IPS DF 4.7 (cell line): Measurements from ENCODE around the gene DHRS2.

Source experiments
- DNase-seq: peaks from one replicate; pipeline ENCODE4 v3.0.0-alpha.2; 2013; ENCODE audit warnings: low spot score; ENCODE audit errors: extremely low read depth

DHRS2 gene

DNA sequence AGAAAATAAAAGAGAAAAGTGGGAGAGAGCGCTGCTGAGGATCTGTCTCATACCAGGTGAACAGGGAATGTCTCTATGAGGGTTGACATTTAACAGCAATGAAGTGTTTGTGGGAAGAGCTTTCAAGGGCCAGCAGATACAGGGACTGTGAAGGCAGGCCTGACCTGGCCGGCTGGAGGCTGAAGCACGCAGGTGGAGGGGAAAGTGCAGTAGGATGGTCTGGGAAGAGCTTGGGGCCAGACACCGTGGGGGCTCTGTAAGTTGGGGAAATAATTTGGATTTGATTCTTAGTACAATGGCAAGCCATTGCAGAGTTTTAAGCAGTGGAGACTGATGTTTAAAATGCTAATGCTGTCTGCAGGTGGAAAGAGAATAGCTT lies 23.8 kb upstream of the DHRS2 start:
- no peak for DNase-seq

DNA sequence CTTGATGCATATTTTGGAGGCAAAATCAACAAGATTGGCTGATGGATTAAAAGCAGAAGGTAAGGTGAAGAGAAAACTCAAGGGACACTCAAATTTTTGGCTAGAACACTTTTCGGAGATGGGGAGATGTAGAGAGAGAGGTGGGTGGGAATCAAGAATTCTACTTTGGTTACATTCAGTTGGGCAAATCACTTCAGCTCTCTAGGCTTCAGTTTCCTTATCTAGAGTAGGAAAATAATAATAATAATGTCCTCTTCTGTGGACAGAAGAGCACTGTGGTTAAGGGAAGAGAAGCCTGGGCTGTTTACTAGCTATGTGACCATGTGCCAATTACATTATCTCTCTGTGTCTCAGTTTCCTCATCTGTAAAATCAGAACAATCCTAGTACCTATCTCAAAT lies 23.4 kb upstream of the DHRS2 start:
- DNase-seq = no peak

DNA sequence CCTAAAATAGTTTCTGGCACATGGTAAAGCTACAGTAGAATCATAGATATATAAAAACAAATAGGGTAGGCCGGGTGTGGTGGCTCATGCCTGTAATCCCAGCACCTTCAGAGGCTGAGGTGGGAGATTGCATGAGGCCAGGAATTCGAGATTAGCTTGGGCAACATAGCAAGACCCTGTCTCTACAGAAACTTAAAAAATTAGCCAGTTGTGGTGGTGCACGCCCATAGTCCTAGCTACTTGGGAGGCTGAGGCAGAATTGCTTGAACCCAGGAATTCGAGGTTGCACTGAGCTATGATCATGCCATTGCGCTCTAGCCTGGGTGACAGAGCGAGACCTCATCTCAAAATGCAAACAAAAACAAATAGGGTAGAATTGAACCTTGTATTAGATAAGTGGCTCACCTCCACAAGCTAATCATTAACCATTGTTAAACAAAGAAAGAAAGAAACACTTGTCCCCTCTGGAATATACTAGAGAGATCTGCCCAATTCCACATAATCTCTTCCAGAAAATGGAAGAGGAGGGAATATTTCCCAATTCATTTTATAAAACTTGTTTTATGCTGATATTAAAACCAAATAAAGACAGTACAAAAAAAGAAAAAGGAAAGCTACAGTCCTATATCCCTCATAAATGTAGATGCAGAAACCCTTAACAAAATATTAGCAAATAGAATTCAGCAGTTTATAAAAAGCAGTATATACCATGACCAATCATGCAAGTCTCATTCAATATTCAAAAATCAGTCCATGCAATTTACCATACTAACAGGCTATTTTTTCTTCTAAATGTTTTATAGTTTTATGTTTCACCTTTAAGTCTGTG lies 22.7 kb upstream of the DHRS2 start:
- DNase-seq = no peak

DNA sequence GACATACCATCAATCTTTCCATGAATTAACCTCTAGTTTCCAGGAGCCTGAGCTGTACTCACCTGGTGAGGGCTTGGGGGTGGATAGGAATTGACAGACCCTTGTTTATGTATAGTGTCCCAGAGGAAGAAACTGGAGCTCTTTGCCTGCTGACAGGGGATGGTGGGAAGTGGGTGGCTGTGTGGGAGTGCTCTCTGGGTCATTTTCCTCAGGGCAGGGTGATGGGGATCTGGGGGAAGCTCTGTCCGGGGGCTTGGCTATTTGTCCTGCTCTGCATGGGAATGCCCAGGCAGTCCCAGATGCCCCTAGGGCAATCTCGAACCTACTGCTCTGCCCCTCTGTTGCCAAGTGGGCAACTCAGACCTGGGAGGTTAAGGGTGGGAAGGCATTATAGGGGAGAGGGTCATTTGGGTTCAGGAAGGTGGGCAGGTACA lies 21.8 kb upstream of the DHRS2 start:
- no peak for DNase-seq

DNA sequence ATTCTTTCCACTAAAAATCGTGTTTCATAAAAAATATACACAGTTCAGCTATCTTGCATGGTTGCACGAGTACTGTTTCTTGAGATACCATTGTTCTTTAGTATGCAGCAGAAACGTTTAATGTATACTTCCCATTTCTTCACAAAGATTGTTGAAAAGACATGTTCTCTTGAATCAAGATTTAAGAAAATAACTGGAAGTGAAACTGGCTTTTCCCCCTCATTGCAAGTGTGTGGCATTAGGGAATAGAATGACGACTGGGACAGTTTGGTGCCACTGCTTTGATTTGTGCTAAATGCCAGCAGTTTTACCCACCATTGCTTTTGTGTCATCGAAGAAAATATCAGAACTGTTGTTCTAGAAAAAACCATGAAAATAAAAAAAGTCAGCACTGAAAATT lies 20.3 kb upstream of the DHRS2 start:
- no peak for DNase-seq

DNA sequence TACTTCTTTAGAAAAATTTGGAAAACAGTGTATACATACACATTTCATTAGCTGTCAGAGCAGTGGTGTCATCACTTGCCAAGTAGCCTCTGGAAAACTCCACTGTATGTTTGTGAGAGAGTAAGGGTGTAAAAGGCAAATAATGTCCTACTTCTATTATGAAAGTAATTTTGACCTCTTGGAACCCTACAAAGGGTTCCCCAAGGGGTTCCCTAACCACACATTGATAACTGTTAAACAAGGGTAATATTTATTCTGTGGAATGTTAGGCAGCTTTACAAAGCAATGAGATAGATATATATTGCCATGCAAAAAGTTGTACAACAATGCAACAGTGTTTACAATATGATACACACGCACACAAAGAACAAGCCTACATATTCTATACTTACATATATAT lies 18.6 kb upstream of the DHRS2 start:
- DNase-seq = no peak

DNA sequence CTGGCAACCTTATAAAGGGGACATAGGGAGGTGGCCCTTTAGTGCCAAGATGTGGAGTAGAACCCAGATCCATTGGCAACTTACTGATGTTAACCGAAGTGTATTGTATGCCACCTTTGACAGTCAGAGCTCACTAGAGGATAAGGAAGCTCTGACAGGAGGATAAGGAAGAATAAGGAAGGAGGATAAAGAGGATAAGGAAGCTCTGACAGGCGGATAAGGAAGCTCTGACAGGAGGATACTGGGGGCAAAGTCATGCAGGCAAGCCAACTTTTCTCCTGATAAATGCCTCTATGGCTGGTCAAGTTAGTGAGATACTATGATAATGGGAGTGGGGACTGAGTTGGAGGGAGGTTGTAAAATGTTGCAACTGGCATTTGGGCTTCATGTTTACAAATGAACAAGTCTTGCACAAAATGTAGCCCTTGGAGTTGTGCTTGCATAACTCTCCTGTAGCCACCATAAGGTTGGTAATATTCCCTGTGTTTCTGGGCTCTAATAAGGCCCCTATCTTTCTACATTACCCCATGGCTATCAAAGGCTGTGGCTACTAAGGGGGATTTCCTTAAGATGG lies 17.7 kb upstream of the DHRS2 start:
- DNase-seq = no peak

DNA sequence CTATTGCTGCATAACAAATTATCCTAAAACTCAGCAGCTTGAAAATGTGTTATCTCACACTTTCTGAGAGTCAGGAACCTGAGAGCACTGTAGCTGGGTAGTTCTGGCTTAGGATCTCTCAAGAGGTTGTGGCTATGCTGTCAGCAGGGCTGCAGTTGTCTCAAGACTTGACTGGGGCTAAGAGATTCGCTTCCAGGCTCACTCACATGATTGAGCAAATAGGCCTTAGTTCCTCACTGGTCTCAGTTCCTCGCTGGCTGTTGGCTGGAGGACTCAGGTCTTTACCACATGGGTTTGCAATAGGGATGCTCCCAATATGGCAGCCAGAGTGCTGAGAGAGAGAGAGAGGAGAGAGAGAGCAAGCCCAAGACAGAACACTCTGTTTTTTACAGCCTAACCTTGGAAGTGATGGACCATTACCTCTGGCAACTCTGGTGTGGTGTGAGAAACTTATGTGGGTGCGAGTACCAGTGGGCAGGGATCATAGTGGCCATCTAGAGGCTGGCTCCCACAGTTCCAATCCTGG lies 15.9 kb upstream of the DHRS2 start:
- DNase-seq = no peak

DNA sequence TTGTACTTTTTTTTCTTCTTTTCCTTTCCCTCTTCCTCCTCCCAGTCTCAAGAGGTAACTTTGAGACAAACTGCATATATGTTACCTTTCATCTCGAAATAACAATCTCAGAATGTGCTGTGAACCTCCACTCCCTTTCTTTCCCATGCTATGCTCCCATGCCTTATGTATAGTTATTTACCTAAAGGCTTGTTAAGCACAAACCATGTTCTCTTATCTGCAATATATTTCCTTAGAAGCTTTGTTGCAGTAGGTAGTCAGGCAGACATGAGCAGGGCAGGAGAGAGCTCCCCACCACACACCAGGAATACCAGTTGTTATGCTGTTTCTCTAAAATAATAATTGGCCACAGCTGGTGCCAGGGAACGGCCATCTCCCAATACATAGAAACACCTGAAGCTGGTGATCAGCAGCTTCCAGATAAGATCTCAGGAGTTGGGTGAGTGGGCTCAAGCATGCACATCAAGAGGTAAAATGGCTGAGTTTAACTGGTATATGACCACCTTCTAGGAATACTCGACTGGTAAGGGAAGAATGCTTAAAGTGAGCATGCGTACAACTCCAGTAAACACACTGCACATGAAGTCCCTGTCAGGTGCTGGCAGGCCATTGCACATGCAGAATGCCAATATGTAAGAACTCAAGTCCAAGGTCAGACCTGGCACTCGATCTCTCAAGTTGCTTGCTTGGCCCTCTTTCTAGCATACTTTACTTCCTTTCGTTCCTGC lies 14.8 kb upstream of the DHRS2 start:
- DNase-seq = no peak

DNA sequence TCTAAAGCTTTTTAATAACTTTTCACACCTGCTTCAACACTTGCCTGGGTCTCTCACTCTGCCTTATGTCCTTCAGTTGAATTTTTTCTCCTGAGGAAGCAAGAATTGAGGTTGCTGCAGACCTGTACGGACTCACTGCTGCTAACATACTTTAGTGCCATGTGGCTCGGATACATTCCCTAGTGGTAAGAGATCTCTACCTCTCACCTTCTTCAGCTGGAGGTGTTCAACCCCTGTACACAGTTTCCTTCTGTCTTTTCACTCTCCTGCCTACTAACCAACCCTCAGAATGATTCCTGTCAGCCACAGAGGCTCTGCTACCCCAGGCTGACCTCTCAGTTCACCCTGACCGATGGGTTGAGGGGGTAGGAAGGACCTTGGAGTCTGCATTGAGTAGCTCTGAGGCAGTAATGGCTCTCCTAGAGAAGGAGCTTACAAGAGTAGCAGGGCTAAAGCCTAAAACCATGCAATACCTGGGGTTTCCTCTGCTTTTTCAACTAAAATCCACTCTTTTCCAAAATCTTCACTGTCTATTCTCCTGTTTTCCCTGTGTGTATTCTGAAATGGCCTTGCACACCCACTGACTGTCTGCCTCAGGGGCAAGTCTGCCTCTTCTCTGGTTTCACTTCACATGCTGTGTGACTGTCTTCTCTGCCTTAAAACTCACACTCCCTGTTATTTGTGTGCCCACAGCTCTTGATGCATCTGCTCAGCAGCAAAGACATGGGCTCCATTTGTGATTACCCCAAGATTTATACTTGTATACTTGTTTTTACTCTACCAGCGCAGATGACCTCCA lies 14.0 kb upstream of the DHRS2 start:
- DNase-seq = no peak

DNA sequence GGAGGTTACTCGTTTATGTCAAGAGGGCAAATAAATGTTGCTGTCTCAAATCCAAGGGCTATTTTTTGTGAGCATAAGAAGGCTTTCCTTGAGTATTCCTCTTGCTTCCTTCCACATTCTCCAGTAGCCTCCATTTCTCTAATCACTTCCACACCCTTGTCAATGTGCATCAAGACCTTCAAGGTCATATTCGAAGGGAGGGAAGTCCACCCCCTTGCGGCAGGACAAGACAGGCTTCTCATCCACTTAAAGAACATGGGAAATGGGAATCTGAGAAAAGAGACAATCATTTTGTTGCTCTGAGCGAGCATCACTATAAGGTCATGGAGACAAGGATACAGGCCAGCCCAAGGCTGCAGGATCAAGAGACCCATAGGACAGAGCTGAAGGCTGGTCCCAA lies 13.2 kb upstream of the DHRS2 start:
- DNase-seq = no peak

DNA sequence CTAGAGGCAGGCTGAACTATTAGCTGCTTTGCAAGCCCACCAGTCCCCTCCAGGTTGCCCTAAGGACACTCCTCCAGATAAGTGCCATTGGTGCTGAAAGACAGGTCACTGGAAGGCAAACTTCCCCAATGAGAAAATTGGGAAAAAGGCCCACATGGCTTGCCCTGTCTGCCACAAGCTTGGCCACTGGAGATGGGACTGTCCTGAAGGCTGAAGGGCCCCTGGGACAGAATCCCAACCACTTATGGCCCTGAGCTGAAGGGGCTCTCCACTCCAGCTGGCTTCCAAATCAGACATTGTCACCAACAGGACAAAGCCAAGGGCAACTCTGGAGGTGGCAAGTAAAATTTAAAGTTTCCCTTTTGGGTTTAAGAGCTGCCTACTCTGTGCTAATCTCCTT lies 12.2 kb upstream of the DHRS2 start:
- DNase-seq = no peak

DNA sequence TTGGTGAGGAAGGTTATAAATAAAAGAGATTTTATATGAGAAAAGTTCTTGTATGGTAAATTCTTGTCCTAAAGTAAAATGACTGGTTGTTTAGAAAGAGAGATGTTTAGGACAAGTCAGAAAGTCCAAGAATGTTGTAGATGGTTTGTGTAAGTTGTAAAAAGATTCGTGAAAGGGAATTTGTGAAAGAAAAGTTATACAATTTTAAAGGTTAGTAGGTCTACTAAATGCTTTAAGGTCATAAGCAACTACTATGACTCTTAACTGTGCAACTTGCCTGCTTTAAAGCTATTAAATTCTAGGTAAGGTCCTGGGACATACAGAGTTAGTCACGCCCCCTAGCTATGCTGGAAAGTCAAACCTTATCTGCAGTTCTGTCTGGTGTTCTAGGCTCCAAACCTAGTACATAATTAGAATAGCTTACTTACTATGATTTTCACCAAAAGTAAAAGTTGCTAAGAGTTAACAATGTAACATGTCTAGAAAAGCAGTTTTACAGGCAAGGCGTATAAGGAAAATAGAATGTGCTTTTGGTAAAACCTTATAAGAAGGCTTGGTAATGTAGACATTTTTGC lies 11.2 kb upstream of the DHRS2 start:
- no peak for DNase-seq

DNA sequence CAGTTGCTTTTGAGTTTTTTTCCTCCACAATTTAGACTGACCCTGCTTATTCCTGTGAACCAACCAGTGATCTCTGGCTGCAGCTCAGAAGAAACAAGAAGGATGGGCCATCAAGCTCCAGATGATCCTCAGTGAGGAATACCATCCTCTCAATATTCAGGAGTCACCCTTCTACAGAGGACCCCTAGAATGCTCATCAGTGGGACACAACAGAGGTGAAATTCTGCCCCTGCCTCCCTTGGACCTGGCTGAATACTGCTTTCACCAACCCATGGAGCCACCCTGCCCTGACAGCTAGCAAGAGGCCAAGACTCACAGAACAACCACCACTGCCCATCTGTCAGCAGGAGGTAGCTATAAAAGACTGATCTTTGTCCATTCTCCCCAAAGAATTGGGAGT lies 9.2 kb upstream of the DHRS2 start:
- no peak for DNase-seq

DNA sequence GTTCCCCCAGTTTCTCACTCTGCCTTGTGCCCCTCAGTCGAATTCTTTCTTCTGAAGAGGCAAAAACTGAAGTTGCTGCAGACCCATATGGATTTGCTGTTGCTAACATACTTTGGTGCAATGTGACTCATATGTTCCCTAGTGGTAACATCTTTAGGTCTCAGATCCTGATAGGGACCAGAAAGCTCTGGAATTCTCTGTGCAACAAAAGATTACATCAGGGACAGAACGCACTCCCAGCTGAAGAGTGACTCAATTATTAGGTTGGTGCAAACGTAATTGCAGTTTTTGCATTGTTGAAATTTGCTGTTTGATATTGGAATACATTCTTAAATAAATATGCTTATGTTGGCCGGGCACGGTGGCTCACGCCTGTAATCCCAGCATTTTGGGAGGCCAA lies 8.2 kb upstream of the DHRS2 start:
- no peak for DNase-seq

DNA sequence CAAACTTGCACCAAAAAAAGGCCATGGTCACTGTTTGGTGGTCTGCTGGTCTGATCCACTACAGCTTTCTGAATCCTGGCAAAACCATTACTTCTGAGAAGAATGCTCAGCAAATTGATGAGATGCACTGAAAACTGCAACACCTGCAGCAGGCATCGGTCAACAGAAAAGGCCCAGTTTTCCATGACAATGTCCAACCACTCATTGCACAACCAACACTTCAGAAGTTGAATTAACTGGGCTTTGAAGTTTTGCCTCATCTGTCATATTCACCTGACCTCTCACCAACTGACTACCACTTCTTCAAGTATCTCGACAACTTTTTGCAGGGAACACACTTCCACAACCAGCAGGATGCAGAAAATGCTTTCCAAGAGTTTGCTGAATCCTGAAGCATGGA lies 7.0 kb upstream of the DHRS2 start:
- DNase-seq = no peak

DNA sequence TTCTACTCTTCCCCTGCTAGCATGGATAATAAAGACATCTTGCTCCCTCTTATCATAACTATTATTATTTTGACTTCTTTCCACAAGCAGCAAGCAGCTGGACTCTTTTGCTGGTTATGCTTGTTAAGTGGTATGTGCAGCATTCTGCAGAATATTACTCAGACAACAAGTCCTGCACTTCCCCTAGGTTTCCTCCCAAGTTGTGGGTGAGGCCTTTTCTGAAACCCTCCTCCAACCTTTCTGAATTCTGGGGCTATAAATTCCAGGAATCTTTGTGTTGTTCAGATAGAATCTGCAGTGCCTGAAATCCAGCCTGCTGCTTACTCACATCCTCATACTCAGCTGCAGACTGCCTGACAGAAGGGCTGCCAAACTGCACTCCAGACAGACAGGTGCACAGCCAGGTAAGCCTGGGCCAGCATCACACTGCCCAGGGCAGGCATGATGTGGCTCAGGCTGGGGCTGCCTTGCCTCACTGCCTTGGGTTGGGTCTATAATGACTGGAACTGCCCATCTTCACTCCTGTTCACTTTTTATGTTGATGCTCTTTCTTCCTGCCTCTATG lies 6.2 kb upstream of the DHRS2 start:
- DNase-seq = no peak

DNA sequence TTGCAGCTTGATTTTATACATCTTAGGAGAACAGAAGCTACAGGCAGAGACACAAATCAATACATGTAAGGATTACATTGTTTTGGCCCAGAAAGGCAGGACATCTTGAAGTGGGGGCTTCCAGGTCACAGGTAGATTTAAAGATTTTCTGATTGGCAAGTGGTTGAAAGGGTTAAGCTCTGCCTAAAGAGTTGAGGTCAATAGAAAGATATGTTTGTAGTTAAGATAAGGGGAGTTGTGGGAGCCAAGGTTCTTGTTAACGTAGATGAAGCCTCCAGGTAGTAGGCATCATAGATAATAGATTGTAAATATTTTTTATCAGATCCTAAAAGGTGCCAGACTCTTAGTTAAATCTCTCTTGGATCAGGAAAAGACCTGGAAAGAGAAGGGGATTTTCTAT lies 5.5 kb upstream of the DHRS2 start:
- no peak for DNase-seq

DNA sequence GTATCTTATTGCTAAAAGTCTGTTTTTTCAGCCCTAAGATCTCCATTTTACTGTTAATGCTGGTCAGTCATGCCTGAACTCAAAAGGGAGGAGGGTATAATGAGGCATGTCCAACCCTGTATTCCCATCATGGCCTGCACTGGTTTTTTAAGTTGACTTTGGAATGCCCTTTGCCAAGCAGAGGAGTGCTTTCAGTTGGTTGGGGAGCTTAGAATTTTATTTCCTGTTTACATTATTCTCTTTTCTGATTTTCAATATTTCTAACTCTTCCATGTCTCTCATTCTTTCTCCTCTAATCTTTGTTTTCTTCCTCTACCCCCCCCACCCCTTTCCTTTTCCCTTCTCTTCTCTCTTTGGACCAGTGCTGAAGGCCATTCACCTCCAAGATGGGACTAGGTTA lies 4.9 kb upstream of the DHRS2 start:
- DNase-seq = no peak

DNA sequence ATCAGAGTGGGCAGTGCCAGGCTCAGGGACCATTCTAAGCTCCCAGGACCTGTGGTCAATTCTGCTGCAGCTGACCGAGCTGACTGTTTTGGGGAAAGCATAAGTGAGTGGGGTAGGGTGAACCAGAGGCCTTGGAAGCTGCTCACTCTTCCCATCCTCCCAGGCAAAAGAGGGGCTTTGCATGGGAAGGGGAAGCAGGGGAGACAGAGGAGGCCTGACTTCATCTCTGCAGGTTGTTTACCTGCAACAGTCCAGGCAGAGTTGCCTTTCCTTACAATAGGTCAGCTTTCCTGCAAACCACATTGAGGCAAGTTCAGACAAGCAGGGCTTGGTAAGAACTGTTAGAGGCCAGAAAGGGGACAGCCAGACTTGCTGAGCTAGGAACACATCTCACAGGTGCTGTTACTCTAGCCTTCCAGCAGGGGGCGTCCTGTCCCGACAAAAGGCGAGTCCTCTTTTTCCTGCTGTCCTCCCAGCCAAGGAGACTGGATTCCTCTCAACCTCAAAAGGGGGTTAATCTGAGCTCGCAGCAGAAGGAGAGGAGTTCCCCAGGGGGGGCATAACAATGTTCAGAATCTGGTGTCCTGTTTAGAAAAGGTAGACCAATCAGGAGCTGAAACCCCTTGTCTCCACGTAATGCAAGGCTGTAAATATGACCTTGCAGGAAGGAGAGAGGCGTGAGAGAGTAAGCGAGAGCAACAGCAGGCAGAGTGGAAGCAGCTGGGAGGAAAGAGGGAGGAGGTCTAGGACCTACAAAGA lies 4.3 kb upstream of the DHRS2 start:
- peak; percentile 85 for DNase-seq
